Fibroblast of lung (primary cell): ENCODE measurements around the gene CA12. TPM values are rescaled to one million over a fixed set of nuclear protein-coding genes. Genes with fewer than 3 reads are reported as not detected.

Experiments used
- DNase-seq, 2 donors: peaks; one replicate each; pipeline versions ENCODE4 v3.0.0 to v3.0.0-alpha.2; 2010; ENCODE audit warnings: low read depth in 2 of 2
- H2AFZ ChIP-seq: 2 replicates; pipeline ENCODE4 v1.5.1; 2012; ENCODE audit warnings: low read length, control low read depth, inconsistent platforms
- H3K27ac ChIP-seq: 2 replicates; pipeline ENCODE4 v1.5.1; 2011; ENCODE audit warnings: low read length, control low read depth; ENCODE audit not compliant: insufficient read depth
- H3K27me3 ChIP-seq: 2 replicates; pipeline ENCODE4 v1.5.1; 2011; ENCODE audit warnings: mild to moderate bottlenecking, low read length; ENCODE audit not compliant: control insufficient read depth, insufficient read depth
- H3K36me3 ChIP-seq: 2 replicates; pipeline ENCODE4 v1.5.1; 2011; ENCODE audit warnings: low read length; ENCODE audit not compliant: control insufficient read depth, insufficient read depth
- H3K4me1 ChIP-seq: 2 replicates; pipeline ENCODE4 v1.5.1; 2011; ENCODE audit warnings: low read length; ENCODE audit not compliant: control insufficient read depth, insufficient read depth; ENCODE audit errors: extremely low read depth
- H3K4me2 ChIP-seq: 2 replicates; pipeline ENCODE4 v1.5.1; 2011; ENCODE audit warnings: low read length, control low read depth; ENCODE audit not compliant: insufficient read depth; ENCODE audit errors: extremely low read depth
- H3K4me3 ChIP-seq, 4 experiments: fragments of 200-600 bp in 1 of 4; sonication (generic) in 1 of 4; replicated peaks in 1 of 4; 2 replicates each; pipeline ENCODE4 v1.5.1; 2011 to 2016; ENCODE audit warnings: low read length in 4 of 4, low read depth in 3 of 4, mild to moderate bottlenecking in 3 of 4, control low read depth in 2 of 4, inconsistent platforms in 1 of 4, mixed read lengths in 1 of 4; ENCODE audit not compliant: insufficient read depth in 1 of 4; ENCODE audit errors: control extremely low read depth in 1 of 4
- H3K79me2 ChIP-seq: 2 replicates; pipeline ENCODE4 v1.5.1; 2012; ENCODE audit warnings: mild to moderate bottlenecking, low read length, inconsistent platforms; ENCODE audit not compliant: control insufficient read depth, insufficient read depth
- H3K9ac ChIP-seq: 2 replicates; pipeline ENCODE4 v1.5.1; 2011; ENCODE audit warnings: mild to moderate bottlenecking, low read length, control low read depth; ENCODE audit not compliant: insufficient read depth
- H3K9me3 ChIP-seq: 2 replicates; pipeline ENCODE4 v1.5.1; 2012; ENCODE audit warnings: low read depth, low read length; ENCODE audit not compliant: control insufficient read depth, insufficient read depth
- H4K20me1 ChIP-seq: 2 replicates; pipeline ENCODE4 v1.5.1; 2011; ENCODE audit warnings: low read length; ENCODE audit not compliant: control insufficient read depth, insufficient read depth; ENCODE audit errors: extremely low read depth
- CTCF ChIP-seq, 2 donors: IDR thresholded peaks in 1 of 2; conservative IDR thresholded peaks in 1 of 2; 1 replicate in 1 of 2; 2 replicates in 1 of 2; pipeline ENCODE4 v1.5.1; 2011 to 2012; ENCODE audit warnings: low read length in 2 of 2, control low read depth in 1 of 2, inconsistent platforms in 1 of 2, low read depth in 1 of 2, mild to moderate bottlenecking in 1 of 2
- EZH2 ChIP-seq: IDR thresholded peaks from 2 replicates; pipeline ENCODE4 v1.5.1; 2012; ENCODE audit warnings: low read length, control low read depth, mild to moderate bottlenecking; ENCODE audit errors: missing control alignments
- polyA plus RNA-seq, 2 donors: library from polyadenylated mRNA; depleted of rRNA in 1 of 2; stranded (reverse) in 1 of 2; unstranded in 1 of 2; fragments of >200 nt; gene quantifications; 2 replicates each; pipeline ENCODE4 v1.2.1, GENCODE V29; 2011 to 2012; ENCODE audit warnings: missing spikeins in 1 of 2
- total RNA-seq: library from RNA; depleted of rRNA; stranded (reverse); fragments of >200 nt; gene quantifications from 2 replicates; pipeline ENCODE4 v1.2.1, GENCODE V29; 2014

CA12 gene
- total and polyA plus RNA-seq, 2 donors (not counting 1 experiment from before 2014, with no cell fraction given), result 30.6 to 48.4 TPM

GRCh38 chr15:63389902-63390670 is 8.4 kb upstream of the CA12 start:
- H3K36me3 ChIP-seq, result no peaks in the 10 kb centered on the region
- no peak overlapping the region for H3K9ac ChIP-seq
- no peak overlapping the region for H2AFZ ChIP-seq
- DNase-seq, result no peak
- H4K20me1 ChIP-seq, result no peaks in the 10 kb centered on the region
- H3K4me2 ChIP-seq, result no peak overlapping the region
- H3K4me1 ChIP-seq, result no peaks in the 10 kb centered on the region
- no peak overlapping the region for H3K27ac ChIP-seq
- no peaks in the 10 kb centered on the region for H3K27me3 ChIP-seq
- H3K9me3 ChIP-seq, result no peaks in the 10 kb centered on the region
- H3K79me2 ChIP-seq, result no peaks in the 10 kb centered on the region
- H3K4me3 ChIP-seq, result no peak overlapping the region
- TF ChIP-seq EZH2, result no peak

GRCh38 chr15:63388511-63388910 is 6.9 kb upstream of the CA12 start:
- Histone ChIP-seq H3K27ac (no peak overlapping the region), H3K4me3 (no peak overlapping the region), H3K4me2 (no peak overlapping the region), H3K79me2 (no peaks in the 10 kb centered on the region), H3K4me1 (no peaks in the 10 kb centered on the region), H3K27me3 (no peaks in the 10 kb centered on the region), H3K9ac (no peak overlapping the region), H3K9me3 (no peaks in the 10 kb centered on the region), H2AFZ (no peak overlapping the region), H4K20me1 (no peaks in the 10 kb centered on the region), H3K36me3 (no peaks in the 10 kb centered on the region)
- no peak for DNase-seq
- TF ChIP-seq EZH2, result no peak
- TF ChIP-seq CTCF (conservative IDR thresholded peaks at IDR 0.05 in 1 of 2, IDR thresholded peaks at IDR 0.05 in 1 of 2; ENCODE audit: low read depth in 1 of 2, low read length in 2 of 2), result no peak

GRCh38 chr15:63387748-63388493 is 6.3 kb upstream of the CA12 start:
- DNase-seq, result no peak
- no peak for TF ChIP-seq EZH2
- TF ChIP-seq CTCF (conservative IDR thresholded peaks at IDR 0.05 in 1 of 2, IDR thresholded peaks at IDR 0.05 in 1 of 2; ENCODE audit: low read depth in 1 of 2, low read length in 2 of 2), result no peak
- Histone ChIP-seq H3K27ac (no peak overlapping the region), H3K4me3 (no peak overlapping the region), H3K79me2 (no peaks in the 10 kb centered on the region), H3K4me2 (no peak overlapping the region), H2AFZ (no peak overlapping the region), H3K9me3 (no peaks in the 10 kb centered on the region), H3K36me3 (no peaks in the 10 kb centered on the region), H3K4me1 (no peaks in the 10 kb centered on the region), H3K9ac (no peak overlapping the region), H3K27me3 (no peaks in the 10 kb centered on the region), H4K20me1 (no peaks in the 10 kb centered on the region)
